ENCODE results near the gene DOK4. TPM values are rescaled to one million over a fixed set of nuclear protein-coding genes. Genes with fewer than 3 reads are reported as not detected.

Gene DOK4
- total RNA-seq, 1 experiment from 2014 or later = 14.4 TPM

DNA sequence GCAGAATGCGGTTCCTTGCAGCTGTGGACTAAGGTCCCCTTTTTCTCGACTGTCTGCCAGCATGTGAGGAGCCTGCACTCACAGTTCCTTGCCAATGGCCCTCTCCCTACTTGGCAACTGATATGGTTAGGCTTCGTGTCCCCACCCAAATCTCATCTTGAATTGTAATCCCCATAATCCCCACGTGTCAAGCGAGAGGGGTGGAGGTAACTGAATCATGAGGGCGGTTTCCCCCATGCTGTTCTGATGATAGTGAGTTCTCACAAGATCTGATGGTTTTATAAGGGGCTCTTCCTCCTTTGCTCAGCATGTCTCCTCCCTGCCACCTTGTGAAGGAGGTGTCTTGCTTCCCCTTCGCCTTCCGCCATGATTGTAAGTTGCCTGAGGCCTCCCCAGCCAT, 59.0 kb downstream of the DOK4 start:
- Histone ChIP-seq H3K9ac (ENCODE audit: low read length) (no peak overlapping the region), H3K4me2 (ENCODE audit: low read length) (no peak overlapping the region), H3K27me3 (ENCODE audit: insufficient read depth, low read length) (no peaks in the 10 kb centered on the region), H3K27ac (ENCODE audit: low read depth, low read length) (no peak overlapping the region), H3K9me3 (ENCODE audit: control insufficient read depth in 1 of 2, insufficient read depth in 1 of 2, low read depth in 1 of 2, low read length in 2 of 2) (no peaks in the 10 kb centered on the region), H3K36me3 (ENCODE audit: control insufficient read depth in 1 of 2, insufficient read depth in 2 of 2, low read length in 2 of 2) (peaks cover 34 to 37% of the 10 kb centered on the region in 2 experiments), H4K20me1 (ENCODE audit: insufficient read depth) (no peaks in the 10 kb centered on the region), H3K79me2 (ENCODE audit: insufficient read depth, low read length) (no peaks in the 10 kb centered on the region), H3K4me3 (replicated peaks in 1 of 2; ENCODE audit: low read depth in 1 of 2, low read length in 2 of 2) (no peak overlapping the region), H3K9me2 (ENCODE audit: insufficient read depth) (no peaks in the 10 kb centered on the region), H3K4me1 (ENCODE audit: control insufficient read depth in 1 of 2, insufficient read depth in 2 of 2, low read length in 2 of 2) (no peaks in the 10 kb centered on the region), H2AFZ (ENCODE audit: low read depth, low read length, poor library complexity, severe bottlenecking) (no peak overlapping the region)
- ChIA-PET POLR2A (no interaction called here), RAD21 (ENCODE audit: low non-redundant PET in 1 of 2, low total read pairs in 2 of 2, uncharacterized antibody in 2 of 2, unreplicated experiment in 2 of 2) (no interaction called here), CTCF (no interaction called here)
- ATAC-seq (no peak), DNase-seq (ENCODE audit: low read depth, low spot score) (no peak)
- BruUV-seq (replicated peaks) = no TSS peak
- intact Hi-C loops (cut with micrococcal nuclease) = no loop called here
- no peak for TF ChIP-seq POLR2AphosphoS5 (IDR thresholded peaks at IDR 0.05; ENCODE audit: low read depth, low read length)
- TF ChIP-seq FOSL1 (IDR thresholded peaks at IDR 0.05; ENCODE audit: low read depth) = no peak
- no peak for TF ChIP-seq TCF7L2 (IDR thresholded peaks at IDR 0.05; ENCODE audit: borderline replicate concordance, extremely low read depth, insufficient read depth, insufficient read length)
- TF ChIP-seq, protein P1, sequence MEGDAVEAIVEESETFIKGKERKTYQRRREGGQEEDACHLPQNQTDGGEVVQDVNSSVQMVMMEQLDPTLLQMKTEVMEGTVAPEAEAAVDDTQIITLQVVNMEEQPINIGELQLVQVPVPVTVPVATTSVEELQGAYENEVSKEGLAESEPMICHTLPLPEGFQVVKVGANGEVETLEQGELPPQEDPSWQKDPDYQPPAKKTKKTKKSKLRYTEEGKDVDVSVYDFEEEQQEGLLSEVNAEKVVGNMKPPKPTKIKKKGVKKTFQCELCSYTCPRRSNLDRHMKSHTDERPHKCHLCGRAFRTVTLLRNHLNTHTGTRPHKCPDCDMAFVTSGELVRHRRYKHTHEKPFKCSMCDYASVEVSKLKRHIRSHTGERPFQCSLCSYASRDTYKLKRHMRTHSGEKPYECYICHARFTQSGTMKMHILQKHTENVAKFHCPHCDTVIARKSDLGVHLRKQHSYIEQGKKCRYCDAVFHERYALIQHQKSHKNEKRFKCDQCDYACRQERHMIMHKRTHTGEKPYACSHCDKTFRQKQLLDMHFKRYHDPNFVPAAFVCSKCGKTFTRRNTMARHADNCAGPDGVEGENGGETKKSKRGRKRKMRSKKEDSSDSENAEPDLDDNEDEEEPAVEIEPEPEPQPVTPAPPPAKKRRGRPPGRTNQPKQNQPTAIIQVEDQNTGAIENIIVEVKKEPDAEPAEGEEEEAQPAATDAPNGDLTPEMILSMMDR (IDR thresholded peaks at IDR 0.05 in 2 of 3, conservative IDR thresholded peaks at IDR 0.05 in 1 of 3; ENCODE audit: borderline replicate concordance in 1 of 3, insufficient read depth in 1 of 3, low read depth in 2 of 3, low read length in 2 of 3) = no peak
- no peak for TF ChIP-seq EGR1 (IDR thresholded peaks at IDR 0.05; ENCODE audit: low read depth)
- TF ChIP-seq SP1 (IDR thresholded peaks at IDR 0.05; ENCODE audit: low read depth) = no peak
- TF ChIP-seq JUND (IDR thresholded peaks at IDR 0.05) = no peak
- no peak for TF ChIP-seq SRF (IDR thresholded peaks at IDR 0.05; ENCODE audit: low read depth)
- TF ChIP-seq YY1 (IDR thresholded peaks at IDR 0.05; ENCODE audit: extremely low read depth, insufficient replicate concordance, low read depth, low read length) = no peak
- TF ChIP-seq RAD21 (IDR thresholded peaks at IDR 0.05; ENCODE audit: low read depth) = no peak
- no peak for TF ChIP-seq CBX3 (IDR thresholded peaks at IDR 0.05; ENCODE audit: low read depth)
- no peak for TF ChIP-seq SIN3A (IDR thresholded peaks at IDR 0.05; ENCODE audit: low read depth)
- TF ChIP-seq, protein P2, sequence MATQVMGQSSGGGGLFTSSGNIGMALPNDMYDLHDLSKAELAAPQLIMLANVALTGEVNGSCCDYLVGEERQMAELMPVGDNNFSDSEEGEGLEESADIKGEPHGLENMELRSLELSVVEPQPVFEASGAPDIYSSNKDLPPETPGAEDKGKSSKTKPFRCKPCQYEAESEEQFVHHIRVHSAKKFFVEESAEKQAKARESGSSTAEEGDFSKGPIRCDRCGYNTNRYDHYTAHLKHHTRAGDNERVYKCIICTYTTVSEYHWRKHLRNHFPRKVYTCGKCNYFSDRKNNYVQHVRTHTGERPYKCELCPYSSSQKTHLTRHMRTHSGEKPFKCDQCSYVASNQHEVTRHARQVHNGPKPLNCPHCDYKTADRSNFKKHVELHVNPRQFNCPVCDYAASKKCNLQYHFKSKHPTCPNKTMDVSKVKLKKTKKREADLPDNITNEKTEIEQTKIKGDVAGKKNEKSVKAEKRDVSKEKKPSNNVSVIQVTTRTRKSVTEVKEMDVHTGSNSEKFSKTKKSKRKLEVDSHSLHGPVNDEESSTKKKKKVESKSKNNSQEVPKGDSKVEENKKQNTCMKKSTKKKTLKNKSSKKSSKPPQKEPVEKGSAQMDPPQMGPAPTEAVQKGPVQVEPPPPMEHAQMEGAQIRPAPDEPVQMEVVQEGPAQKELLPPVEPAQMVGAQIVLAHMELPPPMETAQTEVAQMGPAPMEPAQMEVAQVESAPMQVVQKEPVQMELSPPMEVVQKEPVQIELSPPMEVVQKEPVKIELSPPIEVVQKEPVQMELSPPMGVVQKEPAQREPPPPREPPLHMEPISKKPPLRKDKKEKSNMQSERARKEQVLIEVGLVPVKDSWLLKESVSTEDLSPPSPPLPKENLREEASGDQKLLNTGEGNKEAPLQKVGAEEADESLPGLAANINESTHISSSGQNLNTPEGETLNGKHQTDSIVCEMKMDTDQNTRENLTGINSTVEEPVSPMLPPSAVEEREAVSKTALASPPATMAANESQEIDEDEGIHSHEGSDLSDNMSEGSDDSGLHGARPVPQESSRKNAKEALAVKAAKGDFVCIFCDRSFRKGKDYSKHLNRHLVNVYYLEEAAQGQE (IDR thresholded peaks at IDR 0.05; ENCODE audit: low read depth) = no peak
- no peak for TF ChIP-seq ZNF274 (IDR thresholded peaks at IDR 0.05; ENCODE audit: low read depth, low read length)
